ENCODE data around the gene SPACDR. TPM values are rescaled to one million over a fixed set of nuclear protein-coding genes. Genes with fewer than 3 reads are reported as not detected.

Gene SPACDR
- polyA plus RNA-seq, 1 donor from 2014 or later = not detected

DNA sequence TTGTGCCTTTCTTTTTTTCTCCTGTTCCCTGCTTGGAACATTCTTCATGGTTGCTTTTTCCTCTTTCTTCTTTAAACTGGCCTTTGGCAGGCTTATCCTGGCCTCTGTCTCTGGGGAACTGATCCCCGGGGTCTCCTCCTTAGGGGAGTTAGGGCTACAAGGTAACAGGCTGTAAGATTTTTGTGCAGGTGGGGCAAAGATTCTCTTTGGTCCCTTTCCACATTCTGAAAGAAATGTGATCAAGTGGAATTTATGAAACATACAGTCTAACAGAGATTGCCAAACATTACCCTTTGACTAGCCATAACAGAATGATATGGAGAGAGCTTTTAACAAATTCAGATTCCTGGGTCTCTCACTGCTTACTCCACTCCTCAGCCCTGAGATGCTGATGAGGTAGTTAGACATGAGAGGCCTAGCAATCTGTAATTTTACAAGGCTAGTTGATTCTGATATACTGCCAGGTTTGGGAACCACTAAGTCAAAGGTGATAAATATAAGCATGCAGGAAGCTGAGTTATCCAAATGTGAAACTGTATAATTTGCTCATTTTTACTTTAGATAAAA is 44.3 kb downstream of the SPACDR start:
- no peaks in the 10 kb centered on the region for H3K27me3 ChIP-seq (ENCODE audit: insufficient read depth, low read depth, low read length)
- no peak overlapping the region for H3K27ac ChIP-seq (ENCODE audit: low read length)
- no peaks in the 10 kb centered on the region for H3K9me2 ChIP-seq (ENCODE audit: insufficient read depth, low read length)
- TF ChIP-seq, protein P1, sequence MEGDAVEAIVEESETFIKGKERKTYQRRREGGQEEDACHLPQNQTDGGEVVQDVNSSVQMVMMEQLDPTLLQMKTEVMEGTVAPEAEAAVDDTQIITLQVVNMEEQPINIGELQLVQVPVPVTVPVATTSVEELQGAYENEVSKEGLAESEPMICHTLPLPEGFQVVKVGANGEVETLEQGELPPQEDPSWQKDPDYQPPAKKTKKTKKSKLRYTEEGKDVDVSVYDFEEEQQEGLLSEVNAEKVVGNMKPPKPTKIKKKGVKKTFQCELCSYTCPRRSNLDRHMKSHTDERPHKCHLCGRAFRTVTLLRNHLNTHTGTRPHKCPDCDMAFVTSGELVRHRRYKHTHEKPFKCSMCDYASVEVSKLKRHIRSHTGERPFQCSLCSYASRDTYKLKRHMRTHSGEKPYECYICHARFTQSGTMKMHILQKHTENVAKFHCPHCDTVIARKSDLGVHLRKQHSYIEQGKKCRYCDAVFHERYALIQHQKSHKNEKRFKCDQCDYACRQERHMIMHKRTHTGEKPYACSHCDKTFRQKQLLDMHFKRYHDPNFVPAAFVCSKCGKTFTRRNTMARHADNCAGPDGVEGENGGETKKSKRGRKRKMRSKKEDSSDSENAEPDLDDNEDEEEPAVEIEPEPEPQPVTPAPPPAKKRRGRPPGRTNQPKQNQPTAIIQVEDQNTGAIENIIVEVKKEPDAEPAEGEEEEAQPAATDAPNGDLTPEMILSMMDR (IDR thresholded peaks at IDR 0.05; ENCODE audit: poor library complexity, severe bottlenecking) = no peak
- no peak for TF ChIP-seq SMC3 (conservative IDR thresholded peaks at IDR 0.05; ENCODE audit: poor library complexity)
- TF ChIP-seq TAF1 (IDR thresholded peaks at IDR 0.05; ENCODE audit: low read depth) = no peak
- no peak for TF ChIP-seq EZH2 (IDR thresholded peaks at IDR 0.05; ENCODE audit: borderline replicate concordance, insufficient read depth, low read length, poor library complexity, severe bottlenecking)
- TF ChIP-seq, protein P2, sequence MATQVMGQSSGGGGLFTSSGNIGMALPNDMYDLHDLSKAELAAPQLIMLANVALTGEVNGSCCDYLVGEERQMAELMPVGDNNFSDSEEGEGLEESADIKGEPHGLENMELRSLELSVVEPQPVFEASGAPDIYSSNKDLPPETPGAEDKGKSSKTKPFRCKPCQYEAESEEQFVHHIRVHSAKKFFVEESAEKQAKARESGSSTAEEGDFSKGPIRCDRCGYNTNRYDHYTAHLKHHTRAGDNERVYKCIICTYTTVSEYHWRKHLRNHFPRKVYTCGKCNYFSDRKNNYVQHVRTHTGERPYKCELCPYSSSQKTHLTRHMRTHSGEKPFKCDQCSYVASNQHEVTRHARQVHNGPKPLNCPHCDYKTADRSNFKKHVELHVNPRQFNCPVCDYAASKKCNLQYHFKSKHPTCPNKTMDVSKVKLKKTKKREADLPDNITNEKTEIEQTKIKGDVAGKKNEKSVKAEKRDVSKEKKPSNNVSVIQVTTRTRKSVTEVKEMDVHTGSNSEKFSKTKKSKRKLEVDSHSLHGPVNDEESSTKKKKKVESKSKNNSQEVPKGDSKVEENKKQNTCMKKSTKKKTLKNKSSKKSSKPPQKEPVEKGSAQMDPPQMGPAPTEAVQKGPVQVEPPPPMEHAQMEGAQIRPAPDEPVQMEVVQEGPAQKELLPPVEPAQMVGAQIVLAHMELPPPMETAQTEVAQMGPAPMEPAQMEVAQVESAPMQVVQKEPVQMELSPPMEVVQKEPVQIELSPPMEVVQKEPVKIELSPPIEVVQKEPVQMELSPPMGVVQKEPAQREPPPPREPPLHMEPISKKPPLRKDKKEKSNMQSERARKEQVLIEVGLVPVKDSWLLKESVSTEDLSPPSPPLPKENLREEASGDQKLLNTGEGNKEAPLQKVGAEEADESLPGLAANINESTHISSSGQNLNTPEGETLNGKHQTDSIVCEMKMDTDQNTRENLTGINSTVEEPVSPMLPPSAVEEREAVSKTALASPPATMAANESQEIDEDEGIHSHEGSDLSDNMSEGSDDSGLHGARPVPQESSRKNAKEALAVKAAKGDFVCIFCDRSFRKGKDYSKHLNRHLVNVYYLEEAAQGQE (IDR thresholded peaks at IDR 0.05; ENCODE audit: borderline replicate concordance) = no peak
- TF ChIP-seq RAD21 (conservative IDR thresholded peaks at IDR 0.05) = no peak
- TF ChIP-seq EP300 (conservative IDR thresholded peaks at IDR 0.05; ENCODE audit: poor library complexity, severe bottlenecking) = no peak
- no peak for TF ChIP-seq POLR2AphosphoS5 (IDR thresholded peaks at IDR 0.05)
- no peak for TF ChIP-seq MXI1 (conservative IDR thresholded peaks at IDR 0.05; ENCODE audit: poor library complexity, severe bottlenecking)
- H3K79me2 ChIP-seq (replicated peaks; ENCODE audit: insufficient read depth, low read length) = no peaks in the 10 kb centered on the region
- H3K4me2 ChIP-seq (ENCODE audit: low read length) = no peak overlapping the region
- H3K9ac ChIP-seq (ENCODE audit: low read length) = no peak overlapping the region
- H3K4me3 ChIP-seq (ENCODE audit: low read length) = no peak overlapping the region
- no peaks in the 10 kb centered on the region for H3F3A ChIP-seq (ENCODE audit: insufficient read depth, low read length, poor library complexity, severe bottlenecking)
- no peak overlapping the region for H2AFZ ChIP-seq (ENCODE audit: low read depth, low read length)
- H4K20me1 ChIP-seq (ENCODE audit: insufficient read depth) = no peaks in the 10 kb centered on the region
- no peaks in the 10 kb centered on the region for H3K36me3 ChIP-seq (ENCODE audit: insufficient read depth, low read length)
- H3K9me3 ChIP-seq (ENCODE audit: low read length) = no peaks in the 10 kb centered on the region

DNA sequence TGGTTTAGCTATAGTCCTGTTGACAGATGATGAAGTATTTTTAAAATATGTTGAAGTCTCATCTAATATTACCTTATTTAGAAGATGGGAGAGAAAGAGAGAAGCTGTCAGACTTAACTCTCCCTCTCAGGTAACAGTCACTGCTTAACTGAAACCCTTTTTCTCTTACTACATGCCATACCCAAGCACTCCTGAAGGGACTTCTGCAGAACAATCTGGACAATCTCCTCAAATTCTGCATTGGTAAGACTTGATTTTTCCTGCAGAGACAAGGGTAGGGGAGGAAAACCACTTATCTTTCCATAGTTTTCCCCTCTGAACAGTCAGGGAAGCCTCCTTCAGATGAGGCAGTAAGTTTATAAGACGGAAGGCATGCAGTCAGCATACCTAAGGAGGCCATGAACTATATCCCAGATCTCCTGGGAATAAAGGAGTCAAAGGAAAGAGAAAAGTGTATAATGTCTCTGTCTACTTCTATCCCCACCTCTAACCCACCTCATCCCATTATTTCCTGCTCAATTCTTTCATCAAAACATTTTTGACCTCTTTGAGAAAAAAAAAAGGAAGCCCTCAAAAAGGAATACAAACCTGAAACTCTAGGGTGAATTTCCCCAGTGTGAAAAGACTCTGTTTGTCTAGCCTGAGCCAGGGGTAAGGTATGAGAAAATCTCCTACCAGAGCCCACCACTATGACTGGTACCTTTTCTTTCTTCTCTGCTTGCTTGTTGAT is 45.0 kb downstream of the SPACDR start:
- no peaks in the 10 kb centered on the region for H3F3A ChIP-seq (ENCODE audit: insufficient read depth, low read length, poor library complexity, severe bottlenecking)
- H3K36me3 ChIP-seq (ENCODE audit: insufficient read depth, low read length) = no peaks in the 10 kb centered on the region
- H4K20me1 ChIP-seq (ENCODE audit: insufficient read depth) = no peaks in the 10 kb centered on the region
- no peak overlapping the region for H3K9ac ChIP-seq (ENCODE audit: low read length)
- H3K27me3 ChIP-seq (ENCODE audit: insufficient read depth, low read depth, low read length) = no peaks in the 10 kb centered on the region
- H3K4me2 ChIP-seq (ENCODE audit: low read length) = no peak overlapping the region
- H3K27ac ChIP-seq (ENCODE audit: low read length) = no peak overlapping the region
- no peak overlapping the region for H3K4me3 ChIP-seq (ENCODE audit: low read length)
- H3K79me2 ChIP-seq (replicated peaks; ENCODE audit: insufficient read depth, low read length) = no peaks in the 10 kb centered on the region
- no peak for TF ChIP-seq RAD21 (conservative IDR thresholded peaks at IDR 0.05)
- no peak for TF ChIP-seq SMC3 (conservative IDR thresholded peaks at IDR 0.05; ENCODE audit: poor library complexity)
- TF ChIP-seq, protein P1 (IDR thresholded peaks at IDR 0.05; ENCODE audit: poor library complexity, severe bottlenecking) = no peak
- TF ChIP-seq POLR2AphosphoS5 (IDR thresholded peaks at IDR 0.05) = no peak
- no peak for TF ChIP-seq MXI1 (conservative IDR thresholded peaks at IDR 0.05; ENCODE audit: poor library complexity, severe bottlenecking)
- TF ChIP-seq EP300 (conservative IDR thresholded peaks at IDR 0.05; ENCODE audit: poor library complexity, severe bottlenecking) = no peak
- no peak for TF ChIP-seq EZH2 (IDR thresholded peaks at IDR 0.05; ENCODE audit: borderline replicate concordance, insufficient read depth, low read length, poor library complexity, severe bottlenecking)
- no peak for TF ChIP-seq TAF1 (IDR thresholded peaks at IDR 0.05; ENCODE audit: low read depth)
- TF ChIP-seq, protein P2 (IDR thresholded peaks at IDR 0.05; ENCODE audit: borderline replicate concordance) = no peak
- H3K9me2 ChIP-seq (ENCODE audit: insufficient read depth, low read length) = no peaks in the 10 kb centered on the region
- H3K9me3 ChIP-seq (ENCODE audit: low read length) = no peaks in the 10 kb centered on the region
- H2AFZ ChIP-seq (ENCODE audit: low read depth, low read length) = no peak overlapping the region

Measured in neural cell (in vitro differentiated cells).